Measurements from ENCODE around the gene SLAMF6.
"Not testable (repeated sequence)": the region's sequence is repeated elsewhere in the genome, so short reads cannot be mapped to it uniquely, and the experiment has no call there.

- not testable (repeated sequence) for TF ChIP-seq CTCF, POLR2A (IDR thresholded peaks at IDR 0.05)
Measured at GRCh38 chr1:160531809-160532556, 8.9 kb upstream of the SLAMF6 start.

All from right lobe of liver (tissue), 4 donors.